Dermis microvascular lymphatic vessel endothelial cell (primary cell): ENCODE data around the gene PLXNB2. TPM values are rescaled to one million over a fixed set of nuclear protein-coding genes. Genes with fewer than 3 reads are reported as not detected.
A peak's percentile ranks its signal among the peaks of the same experiment; 100 is the strongest.

Experiments
- DNase-seq, 2 donors: peaks; one replicate each; pipeline versions ENCODE4 v3.0.0 to v3.0.0-alpha.2; 2010; ENCODE audit warnings: low read depth in 2 of 2
- total RNA-seq: library from RNA; depleted of rRNA; stranded (reverse); fragments of >200 nt; gene quantifications from 2 replicates; pipeline ENCODE4 v1.2.1, GENCODE V29; 2014

Gene PLXNB2
- total RNA-seq, 1 donor from 2014 or later = 49.4 TPM

DNA sequence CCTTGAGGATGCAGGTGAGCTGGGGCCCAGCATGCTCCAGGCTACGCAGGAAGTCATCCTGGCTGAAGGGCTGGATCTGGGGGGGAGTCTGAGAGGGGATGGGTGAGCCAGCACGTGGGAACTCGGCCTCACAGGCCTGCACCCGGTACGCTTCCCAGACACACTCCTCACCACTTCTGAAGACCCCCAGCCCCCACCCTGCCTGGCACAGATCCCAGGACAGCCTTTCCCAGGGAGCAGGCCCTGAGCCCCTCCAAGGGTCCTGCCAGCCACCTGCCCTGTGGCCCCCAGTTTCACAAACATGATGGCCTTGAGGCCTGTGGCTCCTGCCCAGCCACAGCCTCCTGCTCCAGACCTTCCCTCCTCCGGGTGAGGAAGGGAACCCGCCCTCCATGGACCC, 5.6 kb upstream of the PLXNB2 start:
- DNase-seq = no peak

DNA sequence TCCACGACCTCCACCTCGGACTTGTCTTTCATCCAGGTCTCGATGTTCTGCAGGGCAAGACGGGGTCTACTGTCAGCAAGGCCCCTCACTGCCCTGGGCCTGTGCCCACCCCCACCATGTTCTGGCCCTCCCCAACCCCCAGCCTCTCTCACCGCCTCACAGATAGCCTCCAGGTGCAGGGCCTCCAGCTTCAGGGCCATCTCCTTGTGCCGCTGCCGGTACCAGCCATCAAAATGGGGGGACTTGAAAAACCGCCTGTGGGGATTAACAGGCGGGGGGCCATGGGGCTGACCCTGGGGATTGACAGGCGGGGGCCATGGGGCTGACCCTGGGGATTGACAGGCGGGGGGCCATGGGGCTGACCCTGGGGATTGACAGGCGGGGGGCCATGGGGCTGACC, 4.9 kb upstream of the PLXNB2 start:
- DNase-seq = no peak

DNA sequence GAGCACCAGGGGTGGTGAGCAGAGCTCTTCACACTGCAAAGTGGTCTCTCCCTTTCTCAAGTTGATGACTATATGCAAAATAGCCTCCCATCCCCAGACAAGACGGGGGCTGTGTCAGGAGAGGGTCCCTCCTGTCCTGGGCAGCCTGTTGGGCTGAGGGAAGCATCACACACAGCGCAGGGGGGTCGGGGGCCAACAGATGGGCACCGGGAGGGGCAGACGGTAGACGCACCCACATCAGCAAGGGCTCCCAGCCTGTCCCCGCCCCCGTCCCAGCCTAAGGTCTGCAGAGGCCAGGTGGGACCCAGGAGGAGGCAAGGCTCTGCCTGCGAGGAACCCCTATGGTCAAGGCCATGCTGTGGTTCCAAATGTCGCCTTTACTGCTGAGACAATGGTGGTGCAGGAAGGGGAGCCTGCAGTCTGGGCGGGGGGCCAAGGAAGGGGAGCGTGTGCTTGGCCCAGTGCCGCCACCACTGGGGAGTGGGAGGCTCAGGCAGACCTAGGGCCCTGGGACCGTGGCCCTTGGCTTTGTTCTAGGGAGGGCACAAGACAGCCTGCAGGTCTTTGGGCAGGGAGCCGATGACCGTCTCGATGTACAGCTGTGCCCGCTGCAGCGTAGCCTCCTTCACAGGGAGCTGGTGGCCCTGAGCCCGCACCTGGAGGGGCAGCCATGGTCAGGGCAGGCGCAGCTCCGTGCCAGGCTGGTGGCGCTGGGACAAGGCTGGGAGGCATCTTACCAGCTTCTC, 4.3 kb upstream of the PLXNB2 start:
- no peak for DNase-seq

DNA sequence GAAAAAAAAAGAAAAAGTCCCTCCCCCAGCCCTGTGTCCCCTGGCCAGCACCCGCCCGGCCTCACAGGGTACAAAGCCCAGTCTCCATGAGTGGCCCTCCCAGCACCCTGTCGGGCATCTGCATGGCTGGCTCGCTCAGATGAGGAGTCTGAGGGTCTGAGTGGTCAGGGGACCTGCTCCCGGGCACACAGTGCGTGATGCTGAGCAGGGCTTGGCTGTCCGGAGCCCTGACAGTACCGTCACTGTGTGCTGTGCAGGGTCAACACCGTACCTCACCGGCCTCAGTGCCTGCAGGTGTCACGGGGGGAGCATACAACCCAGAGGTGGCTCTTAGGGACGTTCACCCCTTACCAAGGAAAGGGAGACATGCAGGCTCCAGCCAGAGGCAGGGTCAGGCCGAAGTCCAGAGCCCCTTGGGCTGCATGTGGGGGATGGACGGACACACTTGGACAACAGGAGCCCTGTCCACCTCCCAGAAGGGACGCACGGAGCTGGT, 3.6 kb upstream of the PLXNB2 start:
- DNase-seq = no peak

DNA sequence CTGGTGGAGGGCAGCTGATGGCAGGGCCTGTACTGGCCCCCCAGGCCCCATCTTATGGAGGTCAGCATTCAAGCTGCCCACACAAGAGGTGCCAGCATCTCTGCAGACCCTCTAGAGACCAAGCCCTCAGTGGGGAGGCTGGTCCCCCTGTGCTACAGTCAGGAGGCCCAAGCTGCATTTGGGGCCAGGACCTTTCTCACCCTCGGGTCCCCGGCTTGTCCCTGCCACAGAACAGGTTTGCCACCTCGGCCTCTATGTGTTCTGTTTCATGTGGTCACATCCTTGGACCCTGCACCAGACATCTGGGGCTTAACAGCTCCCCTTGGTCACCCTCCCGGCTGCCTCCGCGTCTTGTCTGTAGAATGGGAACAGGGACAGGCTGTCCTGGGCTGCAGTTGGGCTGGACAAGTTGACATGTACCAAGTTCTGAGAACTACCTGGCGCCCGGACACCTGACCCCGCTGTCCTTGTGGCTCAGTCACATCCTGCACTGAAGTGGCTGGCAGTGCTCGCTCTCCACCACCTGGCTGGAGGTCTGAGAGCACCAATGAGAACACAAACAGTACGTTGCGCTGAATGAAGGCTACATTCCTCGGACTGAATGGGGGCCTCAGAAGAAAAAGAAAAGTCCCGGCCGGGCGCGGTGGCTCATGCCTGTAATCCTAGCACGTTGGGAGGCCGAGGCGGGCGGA, 2.7 kb upstream of the PLXNB2 start:
- DNase-seq = no peak

DNA sequence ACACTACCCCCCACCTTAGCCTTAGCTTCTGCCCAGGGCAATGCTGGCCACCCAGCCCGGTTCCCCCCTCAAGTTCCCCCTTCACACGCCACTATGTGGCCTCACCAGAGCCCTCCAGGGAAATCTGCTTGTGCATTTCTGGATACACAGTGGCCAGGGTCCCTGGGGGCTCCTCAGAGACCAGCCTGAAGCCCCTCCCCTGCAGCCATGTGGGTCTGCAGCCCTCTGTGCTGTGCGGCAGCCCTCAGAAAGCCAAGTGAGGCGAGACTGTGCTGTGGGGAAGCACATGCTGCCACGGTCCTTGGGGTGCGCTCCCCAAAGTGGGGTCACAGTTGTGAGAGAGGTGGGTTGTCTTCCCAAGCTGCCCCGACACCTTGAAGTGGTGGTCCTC, 2.1 kb upstream of the PLXNB2 start:
- no peak for DNase-seq

DNA sequence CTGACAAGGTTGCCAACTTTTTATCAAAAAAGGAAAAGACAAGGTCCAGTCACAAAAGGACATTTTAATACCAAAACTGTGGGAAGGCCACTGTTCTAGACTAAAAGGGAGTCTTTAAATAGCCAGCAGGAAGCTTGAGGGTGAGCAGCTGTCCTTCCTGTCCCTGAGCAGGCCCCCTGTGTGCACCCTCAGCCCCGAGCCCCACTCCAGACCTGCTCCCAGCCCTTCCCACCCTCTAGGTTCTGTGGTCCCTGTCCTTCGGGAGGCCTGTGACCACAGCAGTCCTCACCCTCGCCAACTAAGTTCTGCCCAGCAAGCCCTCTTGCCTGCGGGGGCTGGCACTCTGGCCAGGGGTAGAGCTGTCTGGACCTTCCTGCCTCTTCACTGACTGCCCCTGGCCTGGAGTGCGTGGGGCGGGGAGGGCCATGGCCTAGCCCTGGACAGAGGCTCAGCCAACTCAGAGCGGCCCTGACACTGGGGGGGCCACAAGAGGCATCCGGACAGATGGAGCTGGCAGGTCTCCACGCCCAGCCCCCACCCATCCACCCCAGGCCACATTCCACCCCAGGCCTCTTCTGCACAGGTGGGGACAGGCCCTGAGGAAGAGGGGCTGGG, 1.6 kb upstream of the PLXNB2 start:
- DNase-seq = no peak

DNA sequence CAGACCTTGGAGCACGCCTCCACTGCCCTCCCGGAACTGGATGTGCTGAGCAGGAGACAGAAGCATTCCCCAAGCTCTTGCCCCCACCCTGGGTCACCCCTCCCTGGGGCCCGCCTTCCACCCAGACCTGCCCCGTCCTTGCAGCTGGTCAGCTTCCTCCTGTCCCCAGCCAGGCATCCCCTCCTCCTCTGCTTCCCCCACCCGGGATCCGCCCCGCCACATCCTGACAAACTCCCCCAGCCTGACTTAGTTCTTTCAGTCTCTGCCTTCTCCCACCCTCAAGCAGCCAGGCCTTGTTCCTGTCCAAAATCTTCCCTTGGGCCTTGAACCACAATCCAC, 1.1 kb upstream of the PLXNB2 start:
- peak in 1 of 2 donors; percentile 44 for DNase-seq

DNA sequence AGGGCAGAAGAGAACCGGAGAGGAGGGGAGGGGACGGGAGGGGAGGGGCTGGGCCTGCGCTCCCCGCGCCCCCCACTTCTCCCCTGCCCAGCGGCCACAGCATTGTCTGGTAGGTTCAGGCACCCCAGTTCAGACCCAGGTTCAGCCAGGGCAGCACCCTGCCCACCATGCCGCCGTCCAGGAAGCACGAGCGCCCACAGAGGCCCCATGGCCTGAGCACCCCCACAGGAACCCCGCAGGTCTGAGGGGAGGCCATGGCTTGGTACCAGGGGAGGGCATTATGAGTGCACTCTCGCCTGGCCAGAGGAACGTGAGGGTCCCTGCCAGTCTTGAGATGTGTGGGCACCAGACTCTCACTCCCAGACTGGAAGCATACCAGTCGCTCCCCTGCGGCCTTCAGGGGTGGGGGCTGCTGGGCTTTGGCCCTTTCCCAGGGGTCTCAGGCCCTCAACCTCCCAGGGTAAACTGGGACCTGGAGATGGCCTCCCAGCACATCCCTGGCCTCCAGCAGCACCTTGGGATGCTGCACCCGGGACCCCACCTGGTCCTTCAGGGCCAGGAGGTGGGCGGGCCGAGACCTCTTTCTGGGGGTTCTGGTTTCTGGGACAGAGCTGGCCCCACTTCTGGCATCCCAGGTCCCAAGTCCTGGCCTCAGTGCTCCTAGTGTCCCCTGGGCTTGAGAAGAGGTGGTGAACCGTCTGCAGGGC, 597 bp upstream of the PLXNB2 start:
- DNase-seq = no peak

DNA sequence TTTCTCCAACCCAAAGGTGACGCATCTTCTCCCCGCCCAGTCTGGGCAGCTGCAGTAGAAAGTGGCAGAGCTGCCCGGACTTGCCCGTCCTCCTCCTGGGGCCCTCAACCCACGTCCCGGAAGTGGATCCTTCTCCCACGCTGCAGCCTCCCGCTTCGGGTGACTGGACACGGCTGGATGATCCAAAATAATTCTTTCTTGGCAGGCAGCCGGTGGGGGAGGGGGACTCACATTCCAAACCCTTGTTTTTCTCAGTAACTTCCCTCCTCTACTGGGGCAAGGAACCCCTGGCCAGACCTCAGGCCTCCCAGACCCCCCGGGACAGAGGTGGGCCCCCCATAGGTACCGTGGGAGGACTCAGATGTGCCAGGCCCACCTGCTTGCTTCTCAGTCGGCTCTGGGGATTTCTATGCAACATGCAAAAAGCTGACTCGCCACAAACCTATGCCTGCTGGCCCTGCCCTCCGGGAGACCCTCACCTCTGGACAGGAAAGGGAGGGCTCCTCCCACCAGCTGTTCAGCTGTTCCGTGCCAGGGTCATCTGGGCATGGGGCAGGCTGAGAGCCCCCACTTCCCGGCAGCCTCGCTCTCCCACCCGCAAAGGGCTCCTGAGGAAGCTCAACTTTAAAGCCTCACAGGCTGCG, 1.4 kb downstream of the PLXNB2 start:
- DNase-seq = peak; percentile 54 to 90

DNA sequence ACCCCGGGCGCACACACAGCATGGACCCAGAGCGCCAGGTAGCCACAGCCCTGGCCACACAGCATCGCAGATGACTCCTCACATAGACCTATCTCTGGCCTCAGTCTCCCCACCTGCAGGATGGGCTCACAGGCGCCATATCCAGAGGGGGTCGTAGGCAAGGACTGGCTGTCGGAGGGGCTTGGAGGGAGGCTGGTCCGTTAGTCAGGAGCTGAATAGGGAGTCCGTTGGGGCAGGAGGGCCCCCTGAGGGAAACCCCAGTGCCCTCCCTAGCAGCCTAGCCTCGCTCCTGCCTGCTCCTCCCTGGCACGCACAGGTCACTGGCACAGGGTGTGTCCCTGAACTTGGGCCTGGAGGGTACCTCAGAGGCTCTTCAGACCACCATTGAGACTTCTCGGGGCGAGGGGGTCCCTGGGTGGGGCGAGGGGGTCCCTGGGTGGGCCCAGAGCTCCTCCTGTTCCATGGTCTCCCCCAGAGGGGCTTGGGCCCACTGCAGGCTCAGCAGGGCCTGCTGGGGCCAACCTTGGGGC, 2.0 kb downstream of the PLXNB2 start:
- no peak for DNase-seq

DNA sequence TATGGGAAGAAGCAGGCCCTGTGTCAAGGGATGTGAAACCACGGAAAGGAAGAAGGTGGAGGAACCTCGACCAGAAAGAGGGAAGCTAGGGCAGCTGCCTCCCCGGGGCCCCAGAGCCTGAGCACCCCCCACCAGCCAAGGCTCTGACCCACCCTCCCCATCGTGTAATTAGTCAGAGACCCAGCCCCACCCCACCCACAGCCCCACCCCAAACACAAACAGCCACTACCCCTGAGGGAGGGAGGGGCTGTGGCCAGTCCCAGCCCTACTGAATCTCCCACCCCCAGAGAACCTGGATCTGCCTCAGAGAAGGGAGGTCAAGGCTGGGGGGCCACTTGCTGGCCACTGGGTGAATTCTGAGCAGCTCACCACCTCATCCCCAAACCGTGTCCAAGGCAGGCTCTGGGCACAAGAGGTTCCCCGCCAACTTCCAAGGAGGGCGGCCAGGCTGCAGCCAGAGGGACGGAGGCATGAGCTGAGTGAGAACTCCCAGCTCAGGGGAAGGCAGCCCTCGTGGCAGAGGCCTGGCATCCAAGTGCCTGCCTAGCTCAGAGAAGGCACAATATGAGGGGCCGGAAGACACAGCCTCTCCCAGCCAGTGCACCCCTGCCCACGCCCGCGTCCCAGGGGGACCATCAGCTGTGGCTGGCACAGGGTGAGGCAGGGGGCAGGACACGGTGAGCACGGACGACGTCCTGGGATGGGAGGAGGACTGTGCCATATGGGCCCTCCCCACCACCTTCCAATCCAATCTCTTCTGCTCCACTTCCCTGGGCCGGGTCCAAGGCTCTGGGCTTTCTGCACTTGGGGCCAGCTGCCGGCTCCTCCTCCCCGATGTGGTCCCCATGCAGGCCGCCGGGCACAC, 2.7 kb downstream of the PLXNB2 start:
- no peak for DNase-seq

DNA sequence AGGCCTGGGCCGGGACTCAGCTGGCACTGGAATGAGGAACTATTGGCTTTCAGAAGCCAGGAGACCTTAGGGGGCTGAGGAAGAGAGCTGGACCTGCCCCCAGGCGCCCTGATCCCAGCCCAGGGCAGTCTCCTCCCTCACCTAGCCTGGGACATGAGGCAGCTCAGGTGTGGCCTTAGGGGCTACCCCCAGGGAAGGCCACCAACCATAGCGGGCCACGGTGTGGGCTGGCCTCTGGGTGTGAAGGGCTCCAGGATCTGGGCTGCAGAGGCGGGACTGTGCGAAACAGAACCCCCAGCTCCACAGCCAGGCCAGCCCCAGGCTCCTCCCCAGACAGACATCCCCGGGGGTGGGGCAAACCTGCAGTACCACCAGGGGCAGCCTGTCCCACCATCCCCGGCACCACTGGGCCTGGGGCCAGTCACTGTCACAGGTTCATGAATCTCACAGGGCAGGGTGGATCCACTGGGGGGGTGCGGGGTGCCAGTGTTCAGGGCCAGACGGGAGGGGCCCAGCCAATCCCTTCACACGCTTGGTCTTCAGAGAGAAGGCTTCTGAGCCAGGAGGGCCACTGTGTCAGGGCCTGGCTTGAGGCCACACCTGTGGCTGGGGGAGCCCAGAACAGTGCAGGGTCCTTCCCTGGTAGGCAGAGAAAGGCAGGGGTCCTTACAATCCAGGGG, 3.5 kb downstream of the PLXNB2 start:
- no peak for DNase-seq

DNA sequence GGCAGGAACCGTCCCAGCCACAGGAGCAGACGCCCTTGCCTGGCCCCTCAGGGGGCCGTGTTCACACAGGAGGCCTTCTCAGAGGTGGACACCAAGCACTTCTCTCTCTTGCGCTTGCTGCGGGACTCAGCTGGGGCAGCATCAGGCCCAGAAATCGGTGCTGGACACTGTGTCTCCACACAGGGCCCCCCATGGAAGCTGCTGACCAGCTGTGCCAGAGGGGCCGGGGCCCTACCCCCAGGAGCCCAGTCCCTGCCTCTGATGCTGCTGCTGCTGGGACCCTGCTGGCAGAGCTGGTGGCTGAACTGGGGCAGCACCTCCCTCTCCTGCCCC, 4.0 kb downstream of the PLXNB2 start:
- DNase-seq = no peak

DNA sequence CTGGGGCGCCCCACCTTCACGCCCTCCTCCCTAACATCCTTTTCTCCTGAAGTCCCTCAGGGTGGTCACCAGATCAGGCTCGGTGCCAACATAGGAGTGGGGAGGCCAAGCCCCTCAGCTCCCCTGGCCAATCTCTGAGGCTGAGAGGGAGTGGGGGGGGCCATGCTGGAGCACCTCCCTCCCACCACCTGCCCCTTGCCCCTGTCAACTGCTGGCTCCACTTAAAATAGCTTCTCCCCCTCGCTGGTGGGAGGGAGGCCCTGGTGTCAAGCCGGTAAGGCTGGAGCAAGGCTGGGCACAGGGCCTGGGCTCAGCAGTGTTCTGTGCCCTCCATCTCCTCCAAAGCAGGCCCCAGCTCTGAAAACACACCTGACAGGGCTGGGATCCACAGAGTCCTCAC, 4.9 kb downstream of the PLXNB2 start:
- DNase-seq = no peak

DNA sequence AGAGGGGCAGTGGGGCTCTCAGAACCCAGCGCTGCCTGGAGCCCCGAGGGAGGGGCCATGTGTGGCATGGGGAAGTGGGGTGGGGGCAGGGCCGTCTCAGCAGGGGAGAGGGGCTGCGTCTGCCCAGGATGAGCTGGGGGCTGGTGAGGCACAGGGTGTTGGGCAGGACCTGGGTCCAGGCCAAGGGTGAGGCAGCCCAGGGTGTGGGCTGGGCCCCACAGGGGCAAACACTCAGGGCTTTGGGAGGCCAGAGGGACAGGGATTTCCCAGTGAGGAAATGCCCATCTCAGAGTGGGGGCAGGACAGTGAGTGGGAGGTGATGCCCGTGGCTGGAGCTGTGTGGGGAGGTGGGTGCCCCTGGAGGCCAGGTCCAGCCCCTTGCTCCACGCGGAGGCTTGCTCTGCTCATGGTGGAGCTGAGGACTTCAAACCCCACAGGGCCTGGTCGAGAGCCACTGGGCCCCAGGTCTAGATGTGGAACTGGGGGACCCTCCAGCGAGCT, 5.4 kb downstream of the PLXNB2 start:
- no peak for DNase-seq

DNA sequence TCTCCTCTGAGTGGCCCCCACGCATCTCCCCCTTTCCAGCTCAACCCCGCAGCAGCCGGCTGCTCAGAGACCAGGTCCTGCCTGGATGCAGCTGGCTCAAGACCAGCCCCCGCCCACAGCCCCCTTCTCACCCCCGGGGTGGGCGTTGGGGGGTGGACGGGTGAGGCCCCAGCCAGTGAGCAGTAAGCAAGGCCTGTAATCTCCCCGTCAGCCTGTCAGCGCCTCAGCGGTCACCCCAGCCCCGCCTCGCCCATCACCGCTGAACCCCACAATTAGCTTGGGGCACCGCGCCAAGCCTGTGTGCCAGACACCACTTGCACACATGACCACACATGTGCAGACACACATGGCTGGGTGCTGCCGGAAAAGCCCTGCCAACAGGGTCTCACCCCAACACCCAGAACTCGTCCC, 5.9 kb downstream of the PLXNB2 start:
- no peak for DNase-seq

DNA sequence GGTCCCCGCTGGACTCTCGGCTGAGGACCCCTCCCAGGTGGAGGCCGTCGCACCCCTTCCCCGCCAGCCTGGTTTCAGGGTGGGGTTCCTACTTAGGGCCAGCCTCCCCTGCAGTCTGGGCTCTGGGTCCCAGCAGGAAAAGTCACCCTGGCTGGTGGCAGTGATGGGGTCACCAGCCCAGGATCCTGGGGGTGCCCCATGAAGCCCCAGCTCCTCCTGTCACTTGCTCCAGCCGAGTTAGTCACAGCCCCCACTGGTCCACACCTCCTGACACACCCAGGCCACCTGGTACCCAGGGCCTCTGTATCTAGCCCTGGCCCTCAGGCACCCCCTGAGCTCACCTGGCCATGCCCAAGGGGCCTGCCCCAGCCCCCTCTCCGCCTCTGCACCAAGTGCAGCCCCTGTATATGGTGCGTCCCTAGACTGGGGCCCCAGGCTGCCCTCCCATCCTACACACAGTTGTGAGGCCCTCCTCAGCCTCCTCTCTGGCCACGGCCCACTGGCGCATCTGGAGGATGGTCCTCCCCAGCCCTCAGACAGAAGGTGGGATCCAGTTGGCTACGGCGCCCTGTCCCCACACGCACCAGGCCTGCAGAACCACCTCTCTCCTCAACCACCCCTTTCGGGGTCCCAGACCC, 6.7 kb downstream of the PLXNB2 start:
- no peak for DNase-seq
